ENCODE data around the gene MACROD2. TPM values are rescaled to one million over a fixed set of nuclear protein-coding genes. Genes with fewer than 3 reads are reported as not detected.

The MACROD2 gene
- polyA plus RNA-seq, 1 donor from 2014 or later: 23.2 TPM

GRCh38 chr20:14337400-14338171 lies 342.3 kb downstream of the MACROD2 start, which contains the start of gene FLRT3:
FLRT3 (minus strand) TSS chr20:14337612; CDS start chr20:14327506, 10,106 bp downstream.
- TF ChIP-seq EZH2 (IDR thresholded peaks at IDR 0.05; ENCODE audit: borderline replicate concordance, insufficient read depth, low read length, poor library complexity, severe bottlenecking) (no peak), EP300 (conservative IDR thresholded peaks at IDR 0.05; ENCODE audit: poor library complexity, severe bottlenecking) (peak; percentile 30), TAF1 (IDR thresholded peaks at IDR 0.05; ENCODE audit: low read depth) (no peak), SMC3 (conservative IDR thresholded peaks at IDR 0.05; ENCODE audit: poor library complexity) (peak; percentile 92), RAD21 (conservative IDR thresholded peaks at IDR 0.05) (peak; percentile 97), MXI1 (conservative IDR thresholded peaks at IDR 0.05; ENCODE audit: poor library complexity, severe bottlenecking) (peak; percentile 36), CTCF (IDR thresholded peaks at IDR 0.05; ENCODE audit: poor library complexity, severe bottlenecking) (peak; percentile 95), POLR2AphosphoS5 (IDR thresholded peaks at IDR 0.05) (peak; percentile 76)
- TF ChIP-seq, protein P1, sequence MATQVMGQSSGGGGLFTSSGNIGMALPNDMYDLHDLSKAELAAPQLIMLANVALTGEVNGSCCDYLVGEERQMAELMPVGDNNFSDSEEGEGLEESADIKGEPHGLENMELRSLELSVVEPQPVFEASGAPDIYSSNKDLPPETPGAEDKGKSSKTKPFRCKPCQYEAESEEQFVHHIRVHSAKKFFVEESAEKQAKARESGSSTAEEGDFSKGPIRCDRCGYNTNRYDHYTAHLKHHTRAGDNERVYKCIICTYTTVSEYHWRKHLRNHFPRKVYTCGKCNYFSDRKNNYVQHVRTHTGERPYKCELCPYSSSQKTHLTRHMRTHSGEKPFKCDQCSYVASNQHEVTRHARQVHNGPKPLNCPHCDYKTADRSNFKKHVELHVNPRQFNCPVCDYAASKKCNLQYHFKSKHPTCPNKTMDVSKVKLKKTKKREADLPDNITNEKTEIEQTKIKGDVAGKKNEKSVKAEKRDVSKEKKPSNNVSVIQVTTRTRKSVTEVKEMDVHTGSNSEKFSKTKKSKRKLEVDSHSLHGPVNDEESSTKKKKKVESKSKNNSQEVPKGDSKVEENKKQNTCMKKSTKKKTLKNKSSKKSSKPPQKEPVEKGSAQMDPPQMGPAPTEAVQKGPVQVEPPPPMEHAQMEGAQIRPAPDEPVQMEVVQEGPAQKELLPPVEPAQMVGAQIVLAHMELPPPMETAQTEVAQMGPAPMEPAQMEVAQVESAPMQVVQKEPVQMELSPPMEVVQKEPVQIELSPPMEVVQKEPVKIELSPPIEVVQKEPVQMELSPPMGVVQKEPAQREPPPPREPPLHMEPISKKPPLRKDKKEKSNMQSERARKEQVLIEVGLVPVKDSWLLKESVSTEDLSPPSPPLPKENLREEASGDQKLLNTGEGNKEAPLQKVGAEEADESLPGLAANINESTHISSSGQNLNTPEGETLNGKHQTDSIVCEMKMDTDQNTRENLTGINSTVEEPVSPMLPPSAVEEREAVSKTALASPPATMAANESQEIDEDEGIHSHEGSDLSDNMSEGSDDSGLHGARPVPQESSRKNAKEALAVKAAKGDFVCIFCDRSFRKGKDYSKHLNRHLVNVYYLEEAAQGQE (IDR thresholded peaks at IDR 0.05; ENCODE audit: borderline replicate concordance): peak; percentile 61
- peak within 1 kb of the TSS; percentile 66 for H3K4me3 ChIP-seq (ENCODE audit: low read length)

GRCh38 chr20:14341801-14342200 lies 346.5 kb downstream of the MACROD2 start:
- no peak overlapping the region for H3K9ac ChIP-seq (ENCODE audit: low read length)
- H3K9me2 ChIP-seq (ENCODE audit: insufficient read depth, low read length): no peaks in the 10 kb centered on the region
- no peaks in the 10 kb centered on the region for H3F3A ChIP-seq (ENCODE audit: insufficient read depth, low read length, poor library complexity, severe bottlenecking)
- H3K4me2 ChIP-seq (ENCODE audit: low read length): no peak overlapping the region
- H3K27ac ChIP-seq (ENCODE audit: low read length): no peak overlapping the region
- H3K9me3 ChIP-seq (ENCODE audit: low read length): no peaks in the 10 kb centered on the region
- no peaks in the 10 kb centered on the region for H3K36me3 ChIP-seq (ENCODE audit: insufficient read depth, low read length)
- H3K79me2 ChIP-seq (replicated peaks; ENCODE audit: insufficient read depth, low read length): no peaks in the 10 kb centered on the region
- H3K4me3 ChIP-seq (ENCODE audit: low read length): no peak overlapping the region
- H4K20me1 ChIP-seq (ENCODE audit: insufficient read depth): no peaks in the 10 kb centered on the region
- no peaks in the 10 kb centered on the region for H3K27me3 ChIP-seq (ENCODE audit: insufficient read depth, low read depth, low read length)
- H2AFZ ChIP-seq (ENCODE audit: low read depth, low read length): no peak overlapping the region
- TF ChIP-seq POLR2AphosphoS5 (IDR thresholded peaks at IDR 0.05) (no peak), MXI1 (conservative IDR thresholded peaks at IDR 0.05; ENCODE audit: poor library complexity, severe bottlenecking) (no peak), RAD21 (conservative IDR thresholded peaks at IDR 0.05) (no peak), TAF1 (IDR thresholded peaks at IDR 0.05; ENCODE audit: low read depth) (no peak), SMC3 (conservative IDR thresholded peaks at IDR 0.05; ENCODE audit: poor library complexity) (no peak), EP300 (conservative IDR thresholded peaks at IDR 0.05; ENCODE audit: poor library complexity, severe bottlenecking) (no peak), CTCF (IDR thresholded peaks at IDR 0.05; ENCODE audit: poor library complexity, severe bottlenecking) (no peak), EZH2 (IDR thresholded peaks at IDR 0.05; ENCODE audit: borderline replicate concordance, insufficient read depth, low read length, poor library complexity, severe bottlenecking) (no peak)
- TF ChIP-seq, protein P1 (IDR thresholded peaks at IDR 0.05; ENCODE audit: borderline replicate concordance): no peak

More at GRCh38 chr20:14337400-14338171, 342.3 kb downstream of the MACROD2 start, which contains the start of gene FLRT3:
- Histone ChIP-seq H2AFZ (ENCODE audit: low read depth, low read length) (no peak within 1 kb of the TSS), H3F3A (ENCODE audit: insufficient read depth, low read length, poor library complexity, severe bottlenecking) (no peaks in the 10 kb centered on the region), H3K4me2 (ENCODE audit: low read length) (peak within 1 kb of the TSS; percentile 49), H3K9me2 (ENCODE audit: insufficient read depth, low read length) (no peaks in the 10 kb centered on the region), H3K79me2 (replicated peaks; ENCODE audit: insufficient read depth, low read length) (peaks cover 40% of the 10 kb centered on the region), H4K20me1 (ENCODE audit: insufficient read depth) (no peaks in the 10 kb centered on the region), H3K9me3 (ENCODE audit: low read length) (no peaks in the 10 kb centered on the region), H3K9ac (ENCODE audit: low read length) (peak within 1 kb of the TSS; percentile 48), H3K36me3 (ENCODE audit: insufficient read depth, low read length) (no peaks in the 10 kb centered on the region), H3K27me3 (ENCODE audit: insufficient read depth, low read depth, low read length) (no peaks in the 10 kb centered on the region), H3K27ac (ENCODE audit: low read length) (peak within 1 kb of the TSS; percentile 51)
